H1 (cell line): Measurements from ENCODE around the gene SLC12A8.

Source experiments
- BACH1 ChIP-seq: IDR thresholded peaks from 2 replicates; pipeline ENCODE4 v1.6.1; 2012; ENCODE audit warnings: low read length, improper control_type of control experiment
- CREB1 ChIP-seq: IDR thresholded peaks from 2 replicates; pipeline ENCODE4 v1.6.1; 2012; ENCODE audit warnings: inconsistent platforms
- CTCF ChIP-seq, 3 experiments: IDR thresholded peaks; 1 replicate in 2 of 3; 2 replicates in 1 of 3; pipeline versions ENCODE4 v1.5.1 to v1.6.1; 2011; ENCODE audit warnings: low read length in 3 of 3, mild to moderate bottlenecking in 3 of 3, inconsistent platforms in 2 of 3, low read depth in 1 of 3, moderate library complexity in 1 of 3; ENCODE audit not compliant: insufficient read depth in 1 of 3; ENCODE audit errors: control extremely low read depth in 1 of 3
- EGR1 ChIP-seq: IDR thresholded peaks from 2 replicates; pipeline ENCODE4 v1.6.1; 2011; ENCODE audit warnings: low read depth, low read length, borderline replicate concordance
- JUND ChIP-seq: IDR thresholded peaks from 2 replicates; pipeline ENCODE4 v1.6.1; 2011; ENCODE audit warnings: mild to moderate bottlenecking, improper control_type of control experiment, low read length
- KDM5A ChIP-seq: fragments of 200-600 bp; IDR thresholded peaks from 2 replicates; pipeline ENCODE4 v1.7.1; 2012; ENCODE audit warnings: mild to moderate bottlenecking, low read length, inconsistent platforms, mixed read lengths
- POLR2A ChIP-seq, 2 experiments: IDR thresholded peaks; 1 replicate in 1 of 2; 2 replicates in 1 of 2; pipeline ENCODE4 v1.6.1; 2011; ENCODE audit warnings: low read depth in 2 of 2, low read length in 2 of 2, mild to moderate bottlenecking in 2 of 2; ENCODE audit errors: control extremely low read depth in 1 of 2
- POLR2AphosphoS5 ChIP-seq: IDR thresholded peaks from 2 replicates; pipeline ENCODE4 v1.6.1; 2011; ENCODE audit warnings: low read depth, low read length
- RAD21 ChIP-seq, 2 experiments: IDR thresholded peaks in 1 of 2; conservative IDR thresholded peaks in 1 of 2; 2 replicates each; pipeline ENCODE4 v1.6.1; 2011; ENCODE audit warnings: low read depth in 2 of 2, low read length in 2 of 2, improper control_type of control experiment in 1 of 2, inconsistent platforms in 1 of 2, mild to moderate bottlenecking in 1 of 2, moderate library complexity in 1 of 2
- TAF1 ChIP-seq: IDR thresholded peaks from 2 replicates; pipeline ENCODE4 v1.6.1; 2011; ENCODE audit warnings: mild to moderate bottlenecking, low read depth, low read length
- TCF12 ChIP-seq: IDR thresholded peaks from 2 replicates; pipeline ENCODE4 v1.6.1; 2011; ENCODE audit warnings: low read depth, mild to moderate bottlenecking, low read length
- TF ChIP-seq, protein P1 (sequence below): IDR thresholded peaks from 2 replicates; pipeline ENCODE4 v1.6.1; 2012; ENCODE audit warnings: low read length, inconsistent platforms
- TF ChIP-seq, protein P2 (sequence below): IDR thresholded peaks from 2 replicates; pipeline ENCODE4 v1.6.1; 2012; ENCODE audit warnings: inconsistent platforms

GRCh38 chr3:125058529-125058928 is 154.0 kb downstream of the SLC12A8 start:
- no peak for TF ChIP-seq TAF1
- TF ChIP-seq POLR2A (IDR thresholded peaks at IDR 0.05; ENCODE audit: control extremely low read depth in 1 of 2, low read depth in 2 of 2, low read length in 2 of 2), result no peak
- no peak for TF ChIP-seq JUND
- no peak for TF ChIP-seq CTCF (IDR thresholded peaks at IDR 0.05; ENCODE audit: control extremely low read depth in 1 of 3, insufficient read depth in 1 of 3, low read depth in 1 of 3, low read length in 3 of 3)
- TF ChIP-seq, protein P1, sequence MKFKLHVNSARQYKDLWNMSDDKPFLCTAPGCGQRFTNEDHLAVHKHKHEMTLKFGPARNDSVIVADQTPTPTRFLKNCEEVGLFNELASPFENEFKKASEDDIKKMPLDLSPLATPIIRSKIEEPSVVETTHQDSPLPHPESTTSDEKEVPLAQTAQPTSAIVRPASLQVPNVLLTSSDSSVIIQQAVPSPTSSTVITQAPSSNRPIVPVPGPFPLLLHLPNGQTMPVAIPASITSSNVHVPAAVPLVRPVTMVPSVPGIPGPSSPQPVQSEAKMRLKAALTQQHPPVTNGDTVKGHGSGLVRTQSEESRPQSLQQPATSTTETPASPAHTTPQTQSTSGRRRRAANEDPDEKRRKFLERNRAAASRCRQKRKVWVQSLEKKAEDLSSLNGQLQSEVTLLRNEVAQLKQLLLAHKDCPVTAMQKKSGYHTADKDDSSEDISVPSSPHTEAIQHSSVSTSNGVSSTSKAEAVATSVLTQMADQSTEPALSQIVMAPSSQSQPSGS, result no peak
- TF ChIP-seq, protein P2, sequence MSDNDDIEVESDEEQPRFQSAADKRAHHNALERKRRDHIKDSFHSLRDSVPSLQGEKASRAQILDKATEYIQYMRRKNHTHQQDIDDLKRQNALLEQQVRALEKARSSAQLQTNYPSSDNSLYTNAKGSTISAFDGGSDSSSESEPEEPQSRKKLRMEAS, result no peak
- TF ChIP-seq TCF12, result peak; percentile 49; the same call in 1 of the 2 replicates
- no peak for TF ChIP-seq CREB1
- no peak for TF ChIP-seq KDM5A
- no peak for TF ChIP-seq EGR1
- no peak for TF ChIP-seq POLR2AphosphoS5
- TF ChIP-seq RAD21 (IDR thresholded peaks at IDR 0.05 in 1 of 2, conservative IDR thresholded peaks at IDR 0.05 in 1 of 2; ENCODE audit: low read depth in 2 of 2, low read length in 2 of 2), result no peak
- no peak for TF ChIP-seq BACH1
